OCI-LY7 (cell line): Measurements from ENCODE around the gene SGPL1.

Experiments used
- CTCF ChIP-seq: fragments of 200-600 bp; sonication (generic); conservative IDR thresholded peaks from 2 replicates; pipeline ENCODE4 v1.5.1; 2014; ENCODE audit warnings: mild to moderate bottlenecking, antibody characterized with exemption, low read length, moderate library complexity, mixed read lengths
- EZH2phosphoT487 ChIP-seq: fragments of 200-600 bp; sonication (generic); IDR thresholded peaks from 2 replicates; pipeline ENCODE4 v1.6.1; 2018; ENCODE audit warnings: low read depth, borderline replicate concordance, mild to moderate bottlenecking, mixed run types, antibody characterized with exemption, low read length, moderate library complexity, mixed read lengths

- no peak for TF ChIP-seq CTCF
- TF ChIP-seq EZH2phosphoT487, result no peak
Measured at GRCh38 chr10:70887804-70888800, 72.4 kb downstream of the SGPL1 start, which contains the start of gene PCBD1.
